Fibroblast of lung (primary cell): ENCODE measurements around the gene PCSK5.

Experiments used
- EZH2 ChIP-seq: IDR thresholded peaks from 2 replicates; pipeline ENCODE4 v1.5.1; 2012; ENCODE audit warnings: low read length, control low read depth, mild to moderate bottlenecking; ENCODE audit errors: missing control alignments
- TF ChIP-seq, protein P1 (sequence below), 2 donors: IDR thresholded peaks in 1 of 2; conservative IDR thresholded peaks in 1 of 2; 1 replicate in 1 of 2; 2 replicates in 1 of 2; pipeline ENCODE4 v1.5.1; 2011 to 2012; ENCODE audit warnings: low read length in 2 of 2, control low read depth in 1 of 2, inconsistent platforms in 1 of 2, low read depth in 1 of 2, mild to moderate bottlenecking in 1 of 2

DNA sequence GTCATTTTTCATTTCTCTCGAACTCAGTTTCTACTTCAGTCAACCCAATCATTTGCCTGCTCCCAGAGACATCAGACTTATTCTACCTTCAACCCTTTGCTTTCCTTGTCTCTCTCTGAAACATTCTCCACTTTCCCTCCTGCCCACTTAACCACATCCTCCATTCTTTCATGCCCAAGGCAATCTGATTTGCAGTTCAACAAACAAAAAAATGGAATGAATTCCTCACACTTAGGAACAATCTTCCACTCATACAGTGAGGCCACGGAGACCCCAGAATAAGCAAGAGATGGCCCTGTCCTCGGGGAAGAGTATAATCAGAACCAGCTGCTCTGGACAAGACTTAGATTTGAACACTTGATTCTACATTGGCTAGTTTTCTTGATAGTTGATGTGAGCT lies 323.3 kb downstream of the PCSK5 start:
- TF ChIP-seq, protein P1, sequence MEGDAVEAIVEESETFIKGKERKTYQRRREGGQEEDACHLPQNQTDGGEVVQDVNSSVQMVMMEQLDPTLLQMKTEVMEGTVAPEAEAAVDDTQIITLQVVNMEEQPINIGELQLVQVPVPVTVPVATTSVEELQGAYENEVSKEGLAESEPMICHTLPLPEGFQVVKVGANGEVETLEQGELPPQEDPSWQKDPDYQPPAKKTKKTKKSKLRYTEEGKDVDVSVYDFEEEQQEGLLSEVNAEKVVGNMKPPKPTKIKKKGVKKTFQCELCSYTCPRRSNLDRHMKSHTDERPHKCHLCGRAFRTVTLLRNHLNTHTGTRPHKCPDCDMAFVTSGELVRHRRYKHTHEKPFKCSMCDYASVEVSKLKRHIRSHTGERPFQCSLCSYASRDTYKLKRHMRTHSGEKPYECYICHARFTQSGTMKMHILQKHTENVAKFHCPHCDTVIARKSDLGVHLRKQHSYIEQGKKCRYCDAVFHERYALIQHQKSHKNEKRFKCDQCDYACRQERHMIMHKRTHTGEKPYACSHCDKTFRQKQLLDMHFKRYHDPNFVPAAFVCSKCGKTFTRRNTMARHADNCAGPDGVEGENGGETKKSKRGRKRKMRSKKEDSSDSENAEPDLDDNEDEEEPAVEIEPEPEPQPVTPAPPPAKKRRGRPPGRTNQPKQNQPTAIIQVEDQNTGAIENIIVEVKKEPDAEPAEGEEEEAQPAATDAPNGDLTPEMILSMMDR (conservative IDR thresholded peaks at IDR 0.05 in 1 of 2, IDR thresholded peaks at IDR 0.05 in 1 of 2; ENCODE audit: low read depth in 1 of 2, low read length in 2 of 2) = no peak
- no peak for TF ChIP-seq EZH2
